Activated T-cell treated with anti-CD3 and anti-CD28 coated beads, Interleukin-2, amount 50 U/mL, for 24 hours (primary cell): ENCODE data around the gene BUD31.

Source experiments
- DNase-seq: peaks from one replicate; pipeline ENCODE4 v3.0.0-alpha.2; 2020
- H3K27ac Mint-ChIP-seq: 2 replicates; pipeline ENCODE4 v1.8.0; 2020; ENCODE audit warnings: mild to moderate bottlenecking, mixed read lengths
- H3K27me3 Mint-ChIP-seq: 2 replicates; pipeline ENCODE4 v1.8.0; 2020; ENCODE audit warnings: mixed read lengths
- H3K36me3 Mint-ChIP-seq: 2 replicates; pipeline ENCODE4 v1.8.0; 2020; ENCODE audit warnings: low read depth, mixed read lengths
- H3K4me1 Mint-ChIP-seq: 2 replicates; pipeline ENCODE4 v1.8.0; 2020; ENCODE audit warnings: low read depth, mixed read lengths
- H3K4me3 Mint-ChIP-seq: 2 replicates; pipeline ENCODE4 v1.8.0; 2020; ENCODE audit warnings: mild to moderate bottlenecking, moderate library complexity, mixed read lengths
- H3K9me3 Mint-ChIP-seq: 2 replicates; pipeline ENCODE4 v1.8.0; 2020; ENCODE audit warnings: mixed read lengths

Gene BUD31

DNA sequence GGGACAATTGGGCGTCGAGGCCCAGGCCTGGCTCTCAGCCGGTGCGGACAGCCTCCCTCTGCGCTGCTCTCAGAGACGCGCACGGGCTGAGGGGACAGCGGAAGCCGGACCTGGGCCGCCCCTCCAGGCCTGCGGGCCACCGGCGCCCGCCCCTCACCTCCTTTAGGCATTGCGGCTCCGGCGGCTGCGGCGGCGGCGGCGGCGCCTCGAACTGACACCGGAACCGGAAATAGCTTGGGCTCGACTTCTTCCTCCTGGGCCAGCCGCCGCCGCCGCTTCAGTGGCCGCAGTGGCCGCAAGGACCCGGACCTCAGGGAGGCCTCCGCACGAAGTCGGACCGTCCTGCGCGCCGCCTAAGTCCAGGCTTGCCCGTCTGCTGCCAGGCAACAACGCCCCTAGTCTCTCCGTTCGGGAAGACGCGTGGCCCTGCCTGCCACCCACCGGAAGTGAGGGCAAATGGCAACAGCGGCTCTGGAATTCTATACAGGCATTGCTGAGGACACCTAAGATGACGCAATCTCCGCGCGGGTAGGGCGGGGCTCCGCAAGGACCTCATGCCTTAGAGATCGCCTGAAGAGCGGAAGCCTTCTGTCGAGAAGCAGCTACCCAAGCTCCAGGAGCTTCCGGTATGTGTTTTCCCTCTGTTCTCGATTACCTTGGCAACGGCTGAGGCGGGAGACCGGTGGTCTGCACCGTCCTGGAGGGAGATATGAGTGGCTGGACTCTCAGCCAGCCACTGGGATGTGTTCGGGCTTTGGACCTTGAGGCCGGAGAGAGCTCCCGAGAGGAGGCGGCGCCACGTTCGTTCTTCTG lies at the start of gene BUD31, which contains the start of gene PDAP1:
Gene BUD31 (plus strand): TSS at position 591 of the 813 bp plus-strand sequence. CDS start 2,124 bp downstream, outside the sequence.
Gene PDAP1 (minus strand): TSS at position 219 of the 813 bp plus-strand sequence. CDS start 49 bp downstream, at position 170.
- Mint-ChIP-seq H3K9me3 (no peaks in the 10 kb centered on the region), H3K27me3 (no peaks in the 10 kb centered on the region), H3K4me1 (peaks cover 63% of the 10 kb centered on the region), H3K36me3 (peaks cover 91% of the 10 kb centered on the region), H3K4me3 (peak within 1 kb of the TSS; percentile 94), H3K27ac (peak within 1 kb of the TSS; percentile 100)
- DNase-seq, result peak; percentile 98

- H3K27me3 Mint-ChIP-seq, result no peaks in the 10 kb centered on the region
- no peaks in the 10 kb centered on the region for H3K9me3 Mint-ChIP-seq
- peaks cover 93% of the 10 kb centered on the region for H3K36me3 Mint-ChIP-seq
- DNase-seq, result no peak
- H3K27ac Mint-ChIP-seq, result no peak overlapping the region
- no peak overlapping the region for H3K4me3 Mint-ChIP-seq
- peaks cover 2% of the 10 kb centered on the region for H3K4me1 Mint-ChIP-seq
Observed at GRCh38 chr7:99359465-99360154, 49.2 kb upstream of the BUD31 start.

DNA sequence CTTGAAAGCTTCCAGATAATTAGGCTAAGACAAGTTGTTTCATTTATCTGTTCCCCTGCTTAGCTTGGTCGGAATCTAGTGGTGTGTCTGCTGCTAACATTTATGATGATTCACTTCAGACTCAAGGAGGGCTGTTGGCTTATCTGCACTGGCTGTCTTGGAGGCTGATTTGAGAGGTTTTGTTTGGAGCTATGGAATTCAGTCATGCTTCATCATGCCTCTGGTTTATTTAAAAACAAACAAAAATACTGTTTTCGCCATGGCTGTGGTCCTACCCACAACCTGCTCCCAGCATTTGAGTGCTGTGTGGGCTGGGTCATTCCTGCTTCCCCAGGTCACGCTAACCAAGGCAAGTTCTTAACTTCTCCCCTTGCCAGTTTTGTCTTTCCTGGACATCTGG lies 46.0 kb upstream of the BUD31 start:
- DNase-seq, result no peak
- H3K4me3 Mint-ChIP-seq, result no peak overlapping the region
- H3K27ac Mint-ChIP-seq, result peak overlapping the region; percentile 50

GRCh38 chr7:99363286-99363685 lies 45.5 kb upstream of the BUD31 start:
- Mint-ChIP-seq H3K27me3 (no peaks in the 10 kb centered on the region), H3K36me3 (peaks cover 86% of the 10 kb centered on the region), H3K4me1 (peaks cover 2% of the 10 kb centered on the region), H3K27ac (peak overlapping the region; percentile 50), H3K9me3 (no peaks in the 10 kb centered on the region), H3K4me3 (no peak overlapping the region)
- no peak for DNase-seq

More for the DNA sequence above, 46.0 kb upstream of the BUD31 start:
- H3K4me1 Mint-ChIP-seq, result peaks cover 2% of the 10 kb centered on the region
- no peaks in the 10 kb centered on the region for H3K27me3 Mint-ChIP-seq
- peaks cover 91% of the 10 kb centered on the region for H3K36me3 Mint-ChIP-seq
- H3K9me3 Mint-ChIP-seq, result no peaks in the 10 kb centered on the region

- Mint-ChIP-seq H3K4me1 (peaks cover 8% of the 10 kb centered on the region), H3K27me3 (no peaks in the 10 kb centered on the region), H3K36me3 (peaks cover 83% of the 10 kb centered on the region), H3K27ac (no peak overlapping the region), H3K9me3 (no peaks in the 10 kb centered on the region), H3K4me3 (no peak overlapping the region)
- DNase-seq, result peak; percentile 74
Observed at GRCh38 chr7:99365318-99366141, 43.2 kb upstream of the BUD31 start.

- no peak overlapping the region for H3K27ac Mint-ChIP-seq
- DNase-seq, result no peak
- no peaks in the 10 kb centered on the region for H3K27me3 Mint-ChIP-seq
- no peaks in the 10 kb centered on the region for H3K9me3 Mint-ChIP-seq
- H3K4me3 Mint-ChIP-seq, result no peak overlapping the region
- peaks cover 6% of the 10 kb centered on the region for H3K4me1 Mint-ChIP-seq
- peaks cover 72% of the 10 kb centered on the region for H3K36me3 Mint-ChIP-seq
Observed at GRCh38 chr7:99366646-99367045, 42.1 kb upstream of the BUD31 start.

GRCh38 chr7:99368750-99369389 lies 39.9 kb upstream of the BUD31 start:
- no peaks in the 10 kb centered on the region for H3K9me3 Mint-ChIP-seq
- no peak overlapping the region for H3K27ac Mint-ChIP-seq
- H3K36me3 Mint-ChIP-seq, result peaks cover 51% of the 10 kb centered on the region
- H3K4me3 Mint-ChIP-seq, result no peak overlapping the region
- no peak for DNase-seq
- peaks cover 15% of the 10 kb centered on the region for H3K4me1 Mint-ChIP-seq
- H3K27me3 Mint-ChIP-seq, result no peaks in the 10 kb centered on the region

DNA sequence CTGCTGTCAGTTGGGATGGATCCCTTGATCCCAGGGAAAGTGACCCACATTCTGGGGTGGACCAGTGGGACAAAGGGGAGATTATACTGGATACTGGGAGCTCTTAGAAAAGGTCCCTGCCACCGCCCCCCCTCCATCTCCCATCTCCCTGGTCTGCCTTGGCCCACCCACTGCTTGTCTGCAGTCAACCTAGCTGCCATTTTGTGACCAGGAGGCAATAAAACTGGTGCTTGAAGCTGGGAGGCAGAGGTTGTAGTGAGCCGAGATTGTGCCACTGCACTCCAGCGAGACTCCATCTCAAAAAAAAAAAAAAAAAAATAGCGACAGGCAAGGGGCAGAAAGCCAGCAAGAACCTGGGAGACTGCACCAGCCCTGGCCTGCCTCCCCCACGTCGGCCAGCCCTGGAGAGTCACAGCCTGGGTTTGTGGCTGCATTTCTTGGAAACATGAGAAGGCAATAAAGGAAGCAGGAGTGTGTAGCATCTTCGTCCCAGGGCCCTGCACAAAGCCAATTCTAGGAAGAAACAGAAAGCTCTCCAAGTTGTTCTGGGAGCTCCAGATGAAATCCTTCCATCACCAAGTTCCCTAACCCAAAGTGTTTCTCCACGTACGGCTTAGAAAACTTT lies 38.9 kb upstream of the BUD31 start:
- Mint-ChIP-seq H3K4me1 (peaks cover 16% of the 10 kb centered on the region), H3K9me3 (no peaks in the 10 kb centered on the region), H3K36me3 (peaks cover 41% of the 10 kb centered on the region), H3K27me3 (no peaks in the 10 kb centered on the region), H3K4me3 (no peak overlapping the region), H3K27ac (peak overlapping the region; percentile 57)
- no peak for DNase-seq

DNA sequence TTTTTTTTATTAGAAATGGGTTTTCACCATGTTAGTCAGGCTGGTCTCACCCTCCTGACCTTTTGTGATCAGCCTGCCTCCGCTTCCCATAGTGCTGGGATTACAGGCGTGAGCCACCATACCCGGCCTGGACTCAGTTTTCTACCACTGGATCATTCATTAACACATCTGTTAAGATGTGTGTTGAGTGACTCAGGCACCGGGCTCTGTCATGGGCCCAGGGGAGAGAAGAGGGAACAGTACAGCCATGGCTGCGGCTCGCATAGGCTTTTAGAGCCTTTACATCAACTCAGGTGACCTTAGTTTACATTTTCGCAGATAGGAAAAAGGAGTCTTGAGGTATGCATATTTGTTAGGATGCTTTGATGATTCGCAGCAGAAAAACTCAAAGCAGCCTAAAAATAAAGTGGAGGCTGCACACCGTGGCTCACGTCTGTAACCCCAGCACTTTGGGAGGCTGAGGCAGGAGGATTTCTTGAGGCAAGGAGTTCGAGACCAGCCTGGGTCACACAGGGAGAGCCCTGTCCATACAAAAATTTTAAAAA lies 37.3 kb upstream of the BUD31 start:
- Mint-ChIP-seq H3K9me3 (no peaks in the 10 kb centered on the region), H3K27ac (no peak overlapping the region), H3K27me3 (no peaks in the 10 kb centered on the region), H3K4me1 (peaks cover 21% of the 10 kb centered on the region), H3K36me3 (peaks cover 35% of the 10 kb centered on the region), H3K4me3 (no peak overlapping the region)
- DNase-seq, result no peak

DNA sequence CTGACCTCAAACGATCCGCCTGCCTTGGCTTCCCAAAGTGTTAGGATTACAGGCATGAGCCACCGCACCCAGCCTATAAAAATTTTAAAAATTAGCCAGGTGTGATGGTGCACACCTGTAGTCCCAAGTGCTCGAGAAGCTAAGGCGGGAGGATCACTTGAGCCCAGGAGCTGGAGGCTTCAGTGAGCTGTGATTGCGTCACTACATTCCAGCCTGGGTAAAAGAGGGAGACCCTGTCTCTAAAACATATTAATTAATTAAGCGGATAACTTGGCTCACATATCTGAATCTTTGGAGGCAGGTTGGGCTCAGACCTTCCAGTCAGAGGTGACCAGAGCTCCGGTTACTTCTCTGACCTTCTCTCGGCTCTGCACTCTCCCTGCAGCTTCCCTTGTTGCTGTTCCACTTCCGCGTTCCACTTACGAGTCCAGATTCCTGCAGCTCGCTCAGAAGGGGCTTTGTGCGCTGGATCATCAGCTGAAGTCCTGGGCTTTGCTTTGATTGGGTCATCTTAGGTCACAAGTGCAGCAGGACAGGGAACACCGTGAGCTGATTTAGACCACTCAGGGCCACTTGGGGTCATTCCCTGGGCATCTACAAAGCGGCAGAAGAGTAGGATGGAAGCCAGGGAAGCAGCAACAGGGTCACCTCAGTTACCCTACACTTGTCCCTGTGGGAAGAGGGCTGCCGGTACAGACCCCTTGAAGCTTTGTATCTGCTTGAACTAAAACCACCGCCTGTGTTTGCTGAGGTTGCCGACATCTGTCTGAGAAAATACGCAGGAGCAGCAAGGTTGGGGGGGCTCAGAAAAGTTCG lies 36.3 kb upstream of the BUD31 start:
- no peaks in the 10 kb centered on the region for H3K9me3 Mint-ChIP-seq
- H3K27ac Mint-ChIP-seq, result peak overlapping the region; percentile 55
- peaks cover 35% of the 10 kb centered on the region for H3K36me3 Mint-ChIP-seq
- H3K4me1 Mint-ChIP-seq, result peaks cover 25% of the 10 kb centered on the region
- no peaks in the 10 kb centered on the region for H3K27me3 Mint-ChIP-seq
- peak overlapping the region; percentile 84 for H3K4me3 Mint-ChIP-seq
- no peak for DNase-seq

DNA sequence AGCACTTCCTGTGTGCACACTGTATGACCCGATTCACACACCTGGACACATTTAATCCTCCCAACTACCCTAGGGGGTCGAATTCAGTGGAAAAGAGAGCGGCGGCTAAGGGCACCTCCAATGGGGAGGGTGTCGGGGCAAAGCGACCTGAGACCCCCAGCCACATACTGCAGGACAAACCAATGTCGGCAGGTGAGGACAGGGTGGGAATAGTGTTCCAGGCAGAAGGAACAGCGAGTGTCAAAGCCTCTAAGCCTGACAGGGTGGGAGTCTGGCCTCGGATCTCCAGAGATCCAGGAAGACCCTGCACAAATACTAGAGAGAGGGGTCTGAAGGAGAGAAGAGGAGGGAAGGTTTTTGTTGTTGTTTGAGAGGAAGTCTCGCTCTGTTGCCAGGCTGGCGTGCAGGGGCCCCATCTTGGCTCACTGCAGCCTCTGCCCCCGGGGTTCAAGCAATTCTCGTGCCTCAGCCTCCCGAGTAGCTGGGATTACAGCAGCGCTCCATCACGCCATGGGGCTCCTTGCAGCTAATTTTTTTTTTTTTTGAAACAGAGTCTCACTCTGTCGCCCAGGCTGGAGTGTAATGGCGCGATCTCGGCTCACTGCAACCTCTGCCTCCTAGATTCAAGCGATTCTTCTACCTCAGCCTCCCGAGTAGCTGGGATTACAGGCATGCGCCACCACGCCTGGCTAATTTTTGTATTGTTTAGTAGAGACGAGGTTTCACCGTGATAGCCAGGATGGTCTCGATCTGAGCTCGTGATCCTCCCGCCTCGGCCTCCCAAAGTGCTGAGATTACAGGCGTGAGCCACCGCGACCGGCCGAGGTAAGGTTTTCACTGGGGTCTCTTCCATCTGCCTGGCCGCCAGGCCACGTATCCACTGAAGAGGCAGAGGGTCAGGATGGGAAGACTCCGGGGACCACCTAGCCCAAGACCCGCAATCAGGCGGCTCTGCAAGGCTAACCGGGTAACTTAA lies 35.4 kb upstream of the BUD31 start:
- Mint-ChIP-seq H3K27me3 (no peaks in the 10 kb centered on the region), H3K9me3 (no peaks in the 10 kb centered on the region), H3K4me1 (peaks cover 32% of the 10 kb centered on the region), H3K4me3 (peak overlapping the region; percentile 84), H3K27ac (peak overlapping the region; percentile 83), H3K36me3 (peaks cover 43% of the 10 kb centered on the region)
- no peak for DNase-seq
